Stomach (tissue), 9 donors: ENCODE data around the gene KRTAP10-5. TPM values are rescaled to one million over a fixed set of nuclear protein-coding genes. Genes with fewer than 3 reads are reported as not detected.

ENCODE experiments used
- DNase-seq, 2 donors: peaks; one replicate each; pipeline versions ENCODE4 v3.0.0 to v3.0.0-alpha.2; 2013 to 2019
- H3K27ac ChIP-seq, 5 donors: fragments of 200-600 bp in 4 of 5; sonication (generic) in 4 of 5; one replicate each; pipeline ENCODE4 v1.5.1; 2013 to 2019; ENCODE audit warnings: mild to moderate bottlenecking in 1 of 5, moderate library complexity in 1 of 5
- H3K27me3 ChIP-seq, 3 donors: fragments of 200-600 bp; sonication (generic); one replicate each; pipeline ENCODE4 v1.5.1; 2017 to 2019; ENCODE audit warnings: mixed run types in 1 of 3
- H3K36me3 ChIP-seq, 4 donors: fragments of 200-600 bp; sonication (generic); 1 replicate in 3 of 4; 2 replicates in 1 of 4; pipeline ENCODE4 v1.5.1; 2016 to 2019
- H3K4me1 ChIP-seq, 4 donors: fragments of 200-600 bp; sonication (generic); one replicate each; pipeline ENCODE4 v1.5.1; 2016 to 2019
- H3K4me3 ChIP-seq, 4 donors: fragments of 200-600 bp; sonication (generic) in 3 of 4; one replicate each; pipeline ENCODE4 v1.5.1; 2016 to 2019; ENCODE audit warnings: mild to moderate bottlenecking in 1 of 4
- H3K9me3 ChIP-seq, 4 donors: fragments of 200-600 bp; sonication (generic); one replicate each; pipeline ENCODE4 v1.5.1; 2016 to 2019
- CTCF ChIP-seq, 7 experiments: fragments of 450-650 bp in 4 of 7; fragments of 200-600 bp in 3 of 7; sonication (generic) in 3 of 7; IDR thresholded peaks; one replicate each; pipeline ENCODE4 v1.5.1; 2016 to 2019; ENCODE audit warnings: antibody characterized with exemption in 7 of 7, control low read depth in 2 of 7, mild to moderate bottlenecking in 1 of 7
- EP300 ChIP-seq: sonication (generic); formaldehyde crosslinking; IDR thresholded peaks from one replicate; pipeline ENCODE4 v1.6.1; 2017; ENCODE audit warnings: antibody characterized with exemption
- POLR2A ChIP-seq, 4 donors: fragments of 450-650 bp; IDR thresholded peaks; one replicate each; pipeline ENCODE4 v1.6.1; 2016; ENCODE audit warnings: antibody characterized with exemption in 4 of 4, control low read depth in 2 of 4, mild to moderate bottlenecking in 1 of 4, moderate library complexity in 1 of 4
- POLR2AphosphoS5 ChIP-seq, 3 donors: sonication (generic); formaldehyde crosslinking; IDR thresholded peaks; one replicate each; pipeline ENCODE4 v1.6.1; 2016; ENCODE audit warnings: antibody characterized with exemption in 3 of 3
- WGBS, 5 donors: extraction: QIAGEN DNeasy Blood & Tissue Kit in 3 of 5; methylation state at CpG; one replicate each; pipeline versions ENCODE4 v1.1.5 to v1.1.7; 2013 to 2018; 5-methylcytosine and 5-hydroxymethylcytosine counted together
- intact Hi-C: fragments of 100-400 bp; cut with DNase I; formaldehyde crosslinking; loops from one replicate; pipeline ENCODE4 v1.15.1; 2023; ENCODE audit warnings: low total_unique reads
- polyA plus RNA-seq, 3 donors: library from polyadenylated mRNA; stranded (reverse); fragments of 200-250 nt; gene quantifications; one replicate each; pipeline ENCODE4 v1.2.3, GENCODE V29; 2013
- total RNA-seq, 5 donors: library from RNA; depleted of rRNA; stranded (reverse); fragments of >200 nt; gene quantifications; one replicate each; pipeline versions ENCODE4 v1.1.0 to v1.2.3, GENCODE V29; 2014 to 2016
- donor health status: healthy with polysubstance abuse.
- donor health status: Bipolar disorder and iron deficiency.
- donor health status: healthy.

Gene KRTAP10-5
- total and polyA plus RNA-seq, 8 donors: 0.10 TPM; not detected in 7

- peak in 1 of 2 donors; percentile 41 for DNase-seq
- intact Hi-C loops: no loop called here
- no peak overlapping the region for H3K27ac ChIP-seq
- peaks cover 0 to 13% (median 6%) of the 10 kb centered on the region in 4 donors for H3K9me3 ChIP-seq
- peaks cover 0 to 44% (median 5%) of the 10 kb centered on the region in 3 donors for H3K27me3 ChIP-seq
- TF ChIP-seq POLR2A (IDR thresholded peaks at IDR 0.05): no peak
- TF ChIP-seq EP300: no peak
- no peak for TF ChIP-seq POLR2AphosphoS5 (IDR thresholded peaks at IDR 0.05)
- TF ChIP-seq CTCF (IDR thresholded peaks at IDR 0.05): no peak
- H3K36me3 ChIP-seq: no peaks in the 10 kb centered on the region
- H3K4me1 ChIP-seq: peaks cover 0 to 9% (median 9%) of the 10 kb centered on the region in 4 donors
- no peak overlapping the region for H3K4me3 ChIP-seq
- WGBS, 5 donors: 16 to 26% (median 23%) methylated on average over 14 of the region's 14 CpGs
Measured at GRCh38 chr21:44548922-44549321, 31.5 kb downstream of the KRTAP10-5 start.

GRCh38 chr21:44548381-44548780 lies 32.0 kb downstream of the KRTAP10-5 start:
- Histone ChIP-seq H3K4me3 (no peak overlapping the region), H3K27me3 (peaks cover 0 to 44% (median 5%) of the 10 kb centered on the region in 3 donors), H3K36me3 (no peaks in the 10 kb centered on the region), H3K27ac (no peak overlapping the region), H3K9me3 (peaks cover 0 to 17% (median 5%) of the 10 kb centered on the region in 4 donors), H3K4me1 (peaks cover 0 to 9% (median 9%) of the 10 kb centered on the region in 4 donors)
- intact Hi-C loops: no loop called here
- peak in 1 of 2 donors; percentile 21 for DNase-seq
- no peak for TF ChIP-seq POLR2A (IDR thresholded peaks at IDR 0.05)
- WGBS, 5 donors: 45 to 67% (median 55%) methylated on average over 13 of the region's 13 CpGs

- Histone ChIP-seq H3K27ac (no peak overlapping the region), H3K4me3 (no peak overlapping the region)
Measured at GRCh38 chr21:44547656-44548331, 32.6 kb downstream of the KRTAP10-5 start.

GRCh38 chr21:44544566-44544965 lies 35.8 kb downstream of the KRTAP10-5 start:
- no peak for TF ChIP-seq EP300
- no peak for TF ChIP-seq CTCF (IDR thresholded peaks at IDR 0.05)
- TF ChIP-seq POLR2AphosphoS5 (IDR thresholded peaks at IDR 0.05): no peak
- no peak for TF ChIP-seq POLR2A (IDR thresholded peaks at IDR 0.05)
- H3K9me3 ChIP-seq: peaks cover 0 to 31% (median 13%) of the 10 kb centered on the region in 4 donors
- peaks cover 0 to 22% (median 5%) of the 10 kb centered on the region in 3 donors for H3K27me3 ChIP-seq
- intact Hi-C loops: no loop called here
- DNase-seq: no peak
- H3K36me3 ChIP-seq: no peaks in the 10 kb centered on the region
- peaks cover 0 to 9% (median 9%) of the 10 kb centered on the region in 4 donors for H3K4me1 ChIP-seq
- no peak overlapping the region for H3K4me3 ChIP-seq
- 52 to 79% (median 74%) methylated on average over 3 of the region's 3 CpGs for WGBS, 5 donors
- no peak overlapping the region for H3K27ac ChIP-seq

More at GRCh38 chr21:44547656-44548331, 32.6 kb downstream of the KRTAP10-5 start:
- no peaks in the 10 kb centered on the region for H3K36me3 ChIP-seq
- TF ChIP-seq POLR2A (IDR thresholded peaks at IDR 0.05) (no peak), CTCF (IDR thresholded peaks at IDR 0.05) (no peak), EP300 (no peak), POLR2AphosphoS5 (IDR thresholded peaks at IDR 0.05) (no peak)
- intact Hi-C loops: no loop called here
- H3K9me3 ChIP-seq: peaks cover 0 to 23% (median 6%) of the 10 kb centered on the region in 4 donors
- H3K4me1 ChIP-seq: peaks cover 0 to 9% (median 9%) of the 10 kb centered on the region in 4 donors
- peaks cover 0 to 44% (median 5%) of the 10 kb centered on the region in 3 donors for H3K27me3 ChIP-seq
- DNase-seq: peak in 1 of 2 donors; percentile 21
- WGBS, 5 donors: 48 to 60% (median 52%) methylated on average over 5 of the region's 5 CpGs

- no peak overlapping the region for H3K4me3 ChIP-seq
- intact Hi-C loops: no loop called here
- H3K4me1 ChIP-seq: no peaks in the 10 kb centered on the region
- H3K9me3 ChIP-seq: peaks cover 0 to 31% (median 13%) of the 10 kb centered on the region in 4 donors
- H3K36me3 ChIP-seq: no peaks in the 10 kb centered on the region
- no peak overlapping the region for H3K27ac ChIP-seq
- no peak for TF ChIP-seq POLR2A (IDR thresholded peaks at IDR 0.05)
- no peak for TF ChIP-seq EP300
- TF ChIP-seq POLR2AphosphoS5 (IDR thresholded peaks at IDR 0.05): no peak
- no peak for TF ChIP-seq CTCF (IDR thresholded peaks at IDR 0.05)
- H3K27me3 ChIP-seq: peaks cover 0 to 31% (median 6%) of the 10 kb centered on the region in 3 donors
- no peak for DNase-seq
- 75 to 90% (median 84%) methylated on average over 1 of the region's 1 CpG for WGBS, 5 donors
Measured at GRCh38 chr21:44542716-44543115, 37.7 kb downstream of the KRTAP10-5 start.
